GM12891 (cell line): ENCODE measurements around the gene HSD17B3.

Experiments
- DNase-seq: peaks from one replicate; pipeline ENCODE4 v3.0.0; 2011; ENCODE audit warnings: low spot score; ENCODE audit not compliant: insufficient read length
- FAIRE-seq: peaks from 2 replicates; lab custom pipeline; 2011; peaks lifted over from hg19 to GRCh38; lab: Jason Lieb, UNC
- PAX5 ChIP-seq: IDR thresholded peaks from 2 replicates; pipeline ENCODE4 v1.6.1; 2011; ENCODE audit warnings: low read length, moderate library complexity, mild to moderate bottlenecking; ENCODE audit not compliant: insufficient read depth, severe bottlenecking
- POLR2A ChIP-seq: IDR thresholded peaks from 2 replicates; pipeline ENCODE4 v1.6.1; 2011; ENCODE audit warnings: low read depth, low read length, control low read depth
- POLR2AphosphoS5 ChIP-seq: IDR thresholded peaks from 2 replicates; pipeline ENCODE4 v1.6.1; 2011; ENCODE audit warnings: low read depth, low read length, control low read depth
- POU2F2 ChIP-seq: IDR thresholded peaks from 2 replicates; pipeline ENCODE4 v1.6.1; 2011; ENCODE audit warnings: low read depth, mild to moderate bottlenecking, control low read depth, low read length, moderate library complexity
- SPI1 ChIP-seq: IDR thresholded peaks from 2 replicates; pipeline ENCODE4 v1.6.1; 2011; ENCODE audit warnings: low read depth, low read length, control low read depth
- TAF1 ChIP-seq: IDR thresholded peaks from 2 replicates; pipeline ENCODE4 v1.6.1; 2011; ENCODE audit warnings: low read depth, low read length, control low read depth

The HSD17B3 gene

DNA sequence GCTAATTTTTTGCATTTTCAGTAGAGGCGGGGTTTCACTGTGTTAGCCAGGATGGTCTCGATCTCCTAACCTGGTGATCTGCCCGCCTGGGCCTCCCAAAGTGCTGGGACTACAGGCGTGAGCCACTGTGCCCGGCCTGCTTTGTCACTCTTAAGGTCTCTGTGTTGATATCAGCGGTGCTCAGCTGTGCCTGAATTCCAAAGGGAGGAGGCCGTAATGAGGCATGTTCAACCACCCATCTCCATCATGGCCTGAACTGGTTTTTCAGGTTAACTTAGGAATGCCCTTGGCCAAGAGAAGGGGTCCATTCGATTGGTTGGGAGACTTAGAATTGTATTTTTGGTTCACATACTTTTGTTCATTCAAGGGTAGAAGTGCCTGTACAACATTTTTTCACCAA, 22.0 kb downstream of the HSD17B3 start:
- DNase-seq (no peak), FAIRE-seq (no peak)
- TF ChIP-seq SPI1 (no peak), POU2F2 (no peak), PAX5 (no peak), TAF1 (no peak), POLR2AphosphoS5 (no peak), POLR2A (no peak)

DNA sequence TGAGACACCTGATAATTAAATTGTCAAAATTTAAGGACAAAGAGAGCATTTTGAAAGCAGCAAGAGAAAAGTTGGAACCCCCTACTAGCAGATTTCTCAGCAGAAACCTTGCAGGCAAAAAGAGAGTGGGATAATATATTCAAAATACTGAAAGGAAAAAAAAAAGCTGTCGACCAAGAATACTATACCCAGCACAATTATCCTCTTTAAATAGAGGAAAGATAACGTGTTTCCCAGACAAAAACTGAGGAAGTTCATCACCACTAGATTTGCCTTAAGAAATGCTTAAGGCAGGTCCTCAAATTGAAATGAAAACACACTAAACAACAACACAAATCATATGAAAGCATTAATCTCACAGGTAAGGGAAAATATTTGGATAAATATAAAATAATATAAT, 27.0 kb downstream of the HSD17B3 start:
- DNase-seq = no peak
- TF ChIP-seq POLR2AphosphoS5 (no peak), POLR2A (no peak), TAF1 (no peak), PAX5 (no peak), POU2F2 (no peak), SPI1 (no peak)
- FAIRE-seq = no peak

DNA sequence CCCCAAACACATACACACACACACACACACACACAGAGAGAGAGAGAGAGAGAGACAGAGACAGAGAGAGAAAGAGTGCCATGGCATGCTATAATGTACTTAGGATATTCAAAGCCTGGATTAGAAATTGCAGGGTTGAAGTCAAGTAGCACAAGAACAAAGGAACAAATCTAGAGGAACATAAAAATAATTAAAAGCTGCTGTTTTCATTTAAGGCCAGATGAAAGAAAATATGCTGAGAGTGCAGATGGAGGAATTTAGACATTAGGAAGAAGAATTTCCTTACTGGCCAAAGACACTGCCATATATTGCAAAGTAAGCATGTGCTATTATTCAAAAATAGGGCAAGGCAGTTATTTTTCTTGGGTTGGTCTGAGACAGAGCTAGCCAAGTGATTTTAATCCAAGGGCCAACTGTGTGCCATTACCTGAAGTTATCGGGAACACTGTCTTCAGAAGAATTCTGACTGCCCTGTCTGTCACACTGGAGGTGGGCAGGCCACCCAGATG, 31.7 kb downstream of the HSD17B3 start:
- DNase-seq = no peak
- FAIRE-seq = no peak
- TF ChIP-seq POU2F2 (no peak), TAF1 (no peak), POLR2A (no peak), POLR2AphosphoS5 (no peak), SPI1 (no peak), PAX5 (no peak)

DNA sequence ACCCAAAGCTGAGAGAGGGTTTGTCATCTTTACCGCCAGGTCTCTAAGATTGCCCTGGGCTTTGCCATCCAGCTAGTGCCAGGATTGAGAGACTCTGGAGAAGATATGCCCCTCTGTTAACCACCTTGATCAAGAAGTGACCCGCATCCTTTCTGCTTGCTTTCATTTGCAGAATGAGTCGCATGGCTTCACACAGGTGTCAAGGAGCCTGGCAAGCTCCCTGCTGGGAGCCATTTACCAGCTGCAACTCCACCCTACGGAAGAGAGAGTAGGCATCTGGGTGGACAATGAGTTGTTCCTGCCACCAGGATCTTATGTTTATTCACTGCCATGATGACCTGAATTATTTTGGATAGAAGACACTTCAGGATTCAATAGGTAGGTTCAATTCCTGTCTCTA, 43.0 kb downstream of the HSD17B3 start:
- no peak for FAIRE-seq
- no peak for TF ChIP-seq PAX5
- no peak for TF ChIP-seq POLR2AphosphoS5
- no peak for TF ChIP-seq TAF1
- TF ChIP-seq SPI1 = no peak
- no peak for TF ChIP-seq POLR2A
- TF ChIP-seq POU2F2 = no peak
- no peak for DNase-seq

DNA sequence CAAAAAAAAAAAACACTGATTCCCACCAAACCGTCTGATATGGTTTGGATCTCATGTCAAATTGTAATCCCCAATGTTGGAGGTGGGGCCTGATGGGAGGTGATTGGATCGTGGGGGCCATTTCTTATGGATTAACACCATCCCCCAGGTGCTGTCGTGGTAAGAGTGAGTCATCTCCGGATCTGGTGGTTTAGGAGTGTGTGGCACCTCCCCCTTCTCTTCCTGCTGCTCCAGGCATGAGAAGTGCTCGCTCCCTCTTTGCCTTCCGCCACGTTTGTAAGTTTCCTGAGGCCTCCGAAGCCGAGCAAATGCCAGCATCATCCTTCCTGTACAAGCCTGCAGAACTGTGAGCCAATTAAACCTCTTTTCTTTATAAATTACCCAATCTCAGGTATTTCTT, 45.2 kb downstream of the HSD17B3 start:
- TF ChIP-seq POU2F2 = no peak
- no peak for TF ChIP-seq PAX5
- no peak for TF ChIP-seq POLR2AphosphoS5
- no peak for TF ChIP-seq POLR2A
- TF ChIP-seq SPI1 = no peak
- TF ChIP-seq TAF1 = no peak
- no peak for FAIRE-seq
- no peak for DNase-seq

DNA sequence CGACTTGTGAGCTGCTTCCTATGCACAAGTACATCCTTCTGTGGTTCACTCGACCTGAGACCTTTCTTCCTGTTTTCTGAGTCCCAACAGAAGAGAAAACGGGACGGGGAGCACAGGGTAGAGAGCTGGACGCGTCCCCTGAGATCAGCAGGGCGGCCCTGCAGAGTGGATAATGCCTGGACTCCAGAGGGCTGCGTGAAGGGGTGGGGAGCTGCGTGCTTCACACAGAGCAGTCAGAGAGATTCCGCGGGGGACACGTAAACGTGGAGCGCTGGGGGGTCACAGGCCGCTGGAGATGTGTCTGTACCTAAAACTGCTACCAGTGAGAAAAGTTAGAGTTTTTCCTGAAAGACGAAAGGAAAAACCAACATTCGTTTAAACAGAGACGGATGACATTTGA, 46.3 kb downstream of the HSD17B3 start:
- TF ChIP-seq PAX5 (no peak), POLR2AphosphoS5 (no peak), POLR2A (no peak), POU2F2 (no peak), TAF1 (no peak)
- FAIRE-seq = no peak
- no peak for DNase-seq

DNA sequence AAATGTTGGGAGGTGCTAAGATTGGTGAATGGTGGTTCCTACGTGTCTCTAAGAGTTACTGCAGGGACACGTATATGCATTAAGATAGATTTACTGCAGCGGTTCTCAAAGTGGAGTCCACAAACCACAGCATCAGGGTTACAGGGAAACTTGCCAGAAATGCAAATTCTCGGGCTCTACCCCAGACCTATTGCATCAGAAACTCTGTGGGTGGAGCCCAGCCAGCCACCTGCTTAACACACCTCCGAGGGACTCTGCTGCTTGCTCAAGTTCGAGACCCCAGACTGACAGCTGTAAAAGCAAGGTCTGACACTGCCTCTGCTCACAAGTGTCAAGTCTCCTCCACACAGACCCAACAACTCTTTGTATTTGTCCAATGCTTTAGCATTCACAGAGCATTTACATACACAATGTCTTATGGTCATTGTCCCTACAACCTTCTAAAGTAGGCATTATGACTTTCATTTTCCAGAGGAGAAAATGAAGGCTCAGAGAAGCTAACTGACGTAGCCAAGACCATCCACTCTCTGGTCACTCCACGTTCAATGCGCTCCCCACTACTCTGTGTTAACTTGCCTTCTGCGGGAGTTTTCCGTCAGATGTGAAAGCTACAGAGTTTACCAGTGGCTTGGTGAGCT, 48.8 kb downstream of the HSD17B3 start:
- FAIRE-seq = no peak
- DNase-seq = no peak
- TF ChIP-seq TAF1 (no peak), POU2F2 (no peak), POLR2AphosphoS5 (no peak), POLR2A (no peak), SPI1 (no peak), PAX5 (no peak)

DNA sequence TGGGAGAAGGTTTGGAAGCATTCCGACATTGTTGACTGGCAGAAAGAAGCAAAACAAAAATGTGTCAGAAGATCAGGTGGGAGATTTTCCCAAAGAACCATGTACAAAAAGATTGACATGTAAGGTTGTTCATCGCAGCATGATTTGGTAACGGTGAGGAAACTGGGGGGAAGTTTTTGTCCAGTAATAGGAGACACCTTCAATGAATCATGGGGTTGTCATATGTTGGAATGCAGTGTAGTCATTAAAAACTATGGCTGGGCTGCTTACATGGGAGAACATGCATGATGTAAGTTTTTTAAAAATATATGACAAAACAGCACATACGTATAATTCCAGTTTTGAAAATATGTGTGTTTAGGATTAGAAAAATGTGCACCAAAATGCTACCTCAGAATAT, 50.5 kb downstream of the HSD17B3 start:
- FAIRE-seq (no peak), DNase-seq (no peak)
- TF ChIP-seq POLR2A (no peak), SPI1 (no peak), PAX5 (no peak)

DNA sequence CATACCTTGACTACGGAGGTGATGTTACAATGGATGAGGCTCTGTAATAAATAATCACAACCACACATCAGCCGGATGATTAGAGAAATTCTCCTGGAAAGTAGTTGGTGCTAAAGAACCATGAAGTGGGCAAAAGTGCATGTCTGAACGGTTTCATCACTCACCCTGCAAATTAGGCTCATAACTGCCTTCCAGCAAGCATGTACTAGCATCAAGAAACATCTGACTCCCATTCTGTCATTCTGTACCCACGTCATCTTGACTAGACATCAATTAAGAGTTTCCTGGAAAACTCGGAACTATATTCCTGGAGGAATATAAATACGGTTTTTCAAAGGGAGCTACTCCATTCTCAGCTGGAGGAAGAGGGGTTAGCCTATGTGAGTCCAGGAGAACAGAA, 52.2 kb downstream of the HSD17B3 start:
- no peak for TF ChIP-seq POU2F2
- TF ChIP-seq POLR2AphosphoS5 = no peak
- TF ChIP-seq SPI1 = no peak
- no peak for TF ChIP-seq POLR2A
- TF ChIP-seq TAF1 = no peak
- no peak for TF ChIP-seq PAX5
- FAIRE-seq = no peak
- DNase-seq = no peak

DNA sequence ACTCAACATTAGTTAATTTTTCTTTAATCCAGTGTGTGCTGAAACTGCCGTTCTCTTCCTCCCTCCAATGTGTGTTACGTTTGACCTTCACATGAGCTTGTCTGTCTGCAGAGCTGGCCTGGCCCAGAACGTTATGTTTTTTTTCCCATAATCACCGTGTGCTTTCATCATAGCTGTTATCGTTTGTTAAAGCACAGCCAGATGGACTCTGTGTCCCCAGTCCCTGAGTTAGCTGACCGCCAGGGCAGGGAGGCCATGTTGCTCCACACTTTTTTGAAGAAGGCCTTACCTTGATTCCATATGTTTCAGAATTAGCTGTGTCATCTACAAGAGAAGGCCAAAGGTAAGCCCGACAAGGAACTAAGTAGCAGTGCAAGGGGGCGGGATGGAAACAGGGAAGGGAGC, 55.7 kb downstream of the HSD17B3 start:
- TF ChIP-seq POLR2A (no peak), PAX5 (no peak), POLR2AphosphoS5 (no peak), POU2F2 (no peak), SPI1 (no peak), TAF1 (no peak)
- FAIRE-seq (no peak), DNase-seq (no peak)
